Endothelial cell of umbilical vein (primary cell): Measurements from ENCODE around the gene ASB2. TPM values are rescaled to one million over a fixed set of nuclear protein-coding genes. Genes with fewer than 3 reads are reported as not detected.

Source experiments
- BruUV-seq: library from RNA; stranded (reverse); fragments of 400-500 nt; replicated peaks from 2 replicates; lab custom pipeline; 2021; lab: Mats Ljungman, UMichigan
- CTCF ChIA-PET: fragments of 300-600, 350-600 bp; sonication (Branson Sonifier 250); formaldehyde crosslinking; loops from one replicate; lab custom pipeline; 2021; ENCODE audit warnings: antibody characterized with exemption, inconsistent platforms; lab: Charles Lee
- POLR2A ChIA-PET: fragments of 300-600, 350-600 bp; sonication (Branson Sonifier 250); formaldehyde crosslinking; loops from one replicate; lab custom pipeline; 2021; ENCODE audit warnings: antibody characterized with exemption, inconsistent platforms; lab: Charles Lee
- DNase-seq: peaks from one replicate; pipeline ENCODE4 v3.0.0-alpha.2; 2011; ENCODE audit warnings: low read depth, low spot score
- FAIRE-seq: peaks from 2 replicates; lab custom pipeline; 2011; peaks lifted over from hg19 to GRCh38; lab: Jason Lieb, UNC
- H2AFZ ChIP-seq: 2 replicates; pipeline ENCODE4 v1.6.0; 2012; ENCODE audit warnings: low read depth, low read length, control low read depth, inconsistent platforms
- H3K27ac ChIP-seq: 2 replicates; pipeline ENCODE4 v1.5.1; 2011; ENCODE audit warnings: low read depth, mild to moderate bottlenecking, control low read depth, low read length, moderate library complexity; ENCODE audit not compliant: insufficient read depth
- H3K27me3 ChIP-seq, 2 experiments: 2 replicates each; pipeline versions ENCODE4 v1.6.0 to v1.6.1; 2011; ENCODE audit warnings: low read length in 2 of 2, mixed read lengths in 1 of 2; ENCODE audit not compliant: control insufficient read depth in 2 of 2, insufficient read depth in 2 of 2
- H3K36me3 ChIP-seq, 2 experiments: 2 replicates in 1 of 2; 3 replicates in 1 of 2; pipeline ENCODE4 v1.5.1; 2011; ENCODE audit warnings: low read length in 2 of 2, mild to moderate bottlenecking in 1 of 2, moderate library complexity in 1 of 2; ENCODE audit not compliant: control insufficient read depth in 2 of 2, insufficient read depth in 2 of 2; ENCODE audit errors: extremely low read depth in 1 of 2
- H3K4me1 ChIP-seq: 3 replicates; pipeline ENCODE4 v1.5.1; 2011; ENCODE audit warnings: mild to moderate bottlenecking, low read length; ENCODE audit not compliant: control insufficient read depth, insufficient read depth; ENCODE audit errors: extremely low read depth
- H3K4me2 ChIP-seq: 2 replicates; pipeline ENCODE4 v1.6.1; 2011; ENCODE audit warnings: low read length, control low read depth, mixed read lengths; ENCODE audit not compliant: insufficient read depth
- H3K4me3 ChIP-seq, 3 experiments: fragments of 200-600 bp in 1 of 3; sonication (generic), shearing (Covaris generic) in 1 of 3; replicated peaks in 1 of 3; 2 replicates each; pipeline ENCODE4 v1.5.1; 2011 to 2016; ENCODE audit warnings: control low read depth in 3 of 3, low read length in 3 of 3, mild to moderate bottlenecking in 2 of 3, inconsistent platforms in 1 of 3, low read depth in 1 of 3, moderate library complexity in 1 of 3; ENCODE audit not compliant: insufficient read depth in 1 of 3
- H3K79me2 ChIP-seq: 2 replicates; pipeline ENCODE4 v1.6.0; 2012; ENCODE audit warnings: low read length, inconsistent platforms; ENCODE audit not compliant: control insufficient read depth, insufficient read depth
- H3K9ac ChIP-seq: replicated peaks from 2 replicates; pipeline ENCODE3; 2011; ENCODE audit warnings: low read length, control low read depth; ENCODE audit not compliant: insufficient read depth; ENCODE audit errors: extremely low read depth
- H3K9me1 ChIP-seq: replicated peaks from 3 replicates; pipeline ENCODE4 v1.6.0; 2011; ENCODE audit warnings: mild to moderate bottlenecking, low read length; ENCODE audit not compliant: control insufficient read depth, insufficient read depth; ENCODE audit errors: extremely low read depth
- H3K9me3 ChIP-seq: replicated peaks from 2 replicates; pipeline ENCODE4 v1.5.1; 2012; ENCODE audit warnings: low read length, inconsistent platforms; ENCODE audit not compliant: control insufficient read depth, insufficient read depth
- H4K20me1 ChIP-seq: replicated peaks from 2 replicates; pipeline ENCODE3; 2011; ENCODE audit warnings: mild to moderate bottlenecking, low read length; ENCODE audit not compliant: control insufficient read depth, insufficient read depth; ENCODE audit errors: extremely low read depth
- EZH2 ChIP-seq: IDR thresholded peaks from 2 replicates; pipeline ENCODE4 v1.6.1; 2012; ENCODE audit warnings: borderline replicate concordance, low read depth, mild to moderate bottlenecking, moderate library complexity, low read length, inconsistent platforms; ENCODE audit not compliant: severe bottlenecking
- FOS ChIP-seq: IDR thresholded peaks from 2 replicates; pipeline ENCODE4 v1.6.1; 2011; ENCODE audit warnings: mild to moderate bottlenecking, low read length, moderate library complexity, borderline replicate concordance; ENCODE audit not compliant: insufficient read depth
- GATA2 ChIP-seq: IDR thresholded peaks from 2 replicates; pipeline ENCODE4 v1.7.0; 2011; ENCODE audit warnings: low read depth, mild to moderate bottlenecking, moderate library complexity, mixed read lengths, low read length; ENCODE audit not compliant: insufficient read length, insufficient read depth
- JUN ChIP-seq: IDR thresholded peaks from 2 replicates; pipeline ENCODE4 v1.6.1; 2011; ENCODE audit warnings: borderline replicate concordance, low read depth; ENCODE audit not compliant: insufficient read length, insufficient read depth
- MYC ChIP-seq: IDR thresholded peaks from one replicate; pipeline ENCODE4 v1.6.1; 2011; ENCODE audit warnings: mild to moderate bottlenecking, low read depth, low read length
- POLR2A ChIP-seq: IDR thresholded peaks from 2 replicates; pipeline ENCODE4 v1.6.1; 2012; ENCODE audit warnings: low read depth, mild to moderate bottlenecking, control low read depth, low read length
- POLR2AphosphoS5 ChIP-seq: IDR thresholded peaks from 2 replicates; pipeline ENCODE4 v1.6.1; 2012; ENCODE audit warnings: low read depth, mild to moderate bottlenecking, control low read depth, low read length, moderate library complexity; ENCODE audit not compliant: insufficient read depth
- dilution Hi-C: fragments of 300-500 bp; cut with MboI; formaldehyde crosslinking; loops from one replicate; pipeline ENCODE4 v1.15.0; 2019; ENCODE audit warnings: low sequenced_read_pairs; ENCODE audit not compliant: extremely low pct_ligation_motif_present
- intact Hi-C: fragments of 100-400 bp; cut with micrococcal nuclease; formaldehyde crosslinking; loops from one replicate; pipeline ENCODE4 v1.10.0; 2022
- polyA plus RNA-seq, 4 experiments: library from polyadenylated mRNA; depleted of rRNA in 3 of 4; stranded (reverse) in 3 of 4; unstranded in 1 of 4; fragments of >200 nt; gene quantifications; 2 replicates each; pipeline versions ENCODE4 v1.2.1 to v1.2.3, GENCODE V29; 2011 to 2012; ENCODE audit warnings: missing spikeins in 1 of 4
- total RNA-seq: library from RNA; stranded (reverse); gene quantifications from 2 replicates; pipeline ENCODE4 v1.2.3, GENCODE V29; 2021
- TF ChIP-seq, protein P1 (sequence below), 2 donors: IDR thresholded peaks; 1 replicate in 1 of 2; 2 replicates in 1 of 2; pipeline ENCODE4 v1.5.1; 2011; ENCODE audit warnings: low read length in 2 of 2, mild to moderate bottlenecking in 2 of 2, moderate library complexity in 2 of 2, control low read depth in 1 of 2, inconsistent platforms in 1 of 2, low read depth in 1 of 2; ENCODE audit not compliant: insufficient read depth in 1 of 2; ENCODE audit errors: extremely low read depth in 1 of 2
- TF ChIP-seq, protein P2 (sequence below): IDR thresholded peaks from 2 replicates; pipeline ENCODE4 v1.6.1; 2011; ENCODE audit not compliant: insufficient read depth, insufficient read length

The ASB2 gene
- total and polyA plus RNA-seq, 2 donors (not counting 3 experiments of a cell fraction or from before 2014, with no cell fraction given), result not detected

DNA sequence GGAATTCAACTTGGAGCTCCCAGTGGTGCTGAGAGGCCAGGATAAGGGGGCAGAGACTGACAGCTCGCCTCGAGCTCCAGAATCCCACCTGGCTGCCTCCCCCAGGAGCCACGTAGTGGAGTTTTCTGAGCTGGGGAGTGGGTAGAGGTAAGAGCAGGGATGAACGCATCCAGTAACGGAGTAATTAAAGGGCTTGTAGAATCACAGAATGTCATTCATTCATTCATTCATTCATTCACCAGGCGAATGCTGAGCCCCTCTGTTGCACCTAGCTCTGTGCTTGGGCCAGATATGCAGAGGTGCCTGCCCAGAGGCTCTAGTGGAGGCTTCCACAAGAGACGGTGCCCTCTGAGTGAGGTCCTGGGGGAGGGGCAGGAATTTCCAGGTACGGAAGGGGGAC is 41.2 kb downstream of the ASB2 start:
- no peaks in the 10 kb centered on the region for H3K36me3 ChIP-seq
- H3K79me2 ChIP-seq, result no peaks in the 10 kb centered on the region
- no peak overlapping the region for H3K4me2 ChIP-seq
- H3K9me3 ChIP-seq, result no peaks in the 10 kb centered on the region
- intact Hi-C loops, result no loop called here
- FAIRE-seq, result no peak
- dilution Hi-C loops, result no loop called here
- H3K9me1 ChIP-seq, result no peaks in the 10 kb centered on the region
- BruUV-seq, result no TSS peak
- H3K4me3 ChIP-seq, result no peak overlapping the region
- ChIA-PET POLR2A (no interaction called here), CTCF (interaction anchor here (0.8 to 10.0 kb wide), 3 partner anchors 24 to 727 kb away, joined by 3 to 368 read pairs (median 3); partner anchors contain the start of gene CCDC197)
- no peak for DNase-seq
- no peaks in the 10 kb centered on the region for H4K20me1 ChIP-seq
- H3K9ac ChIP-seq, result no peak overlapping the region
- H3K27ac ChIP-seq, result no peak overlapping the region
- H2AFZ ChIP-seq, result no peak overlapping the region
- TF ChIP-seq, protein P1, sequence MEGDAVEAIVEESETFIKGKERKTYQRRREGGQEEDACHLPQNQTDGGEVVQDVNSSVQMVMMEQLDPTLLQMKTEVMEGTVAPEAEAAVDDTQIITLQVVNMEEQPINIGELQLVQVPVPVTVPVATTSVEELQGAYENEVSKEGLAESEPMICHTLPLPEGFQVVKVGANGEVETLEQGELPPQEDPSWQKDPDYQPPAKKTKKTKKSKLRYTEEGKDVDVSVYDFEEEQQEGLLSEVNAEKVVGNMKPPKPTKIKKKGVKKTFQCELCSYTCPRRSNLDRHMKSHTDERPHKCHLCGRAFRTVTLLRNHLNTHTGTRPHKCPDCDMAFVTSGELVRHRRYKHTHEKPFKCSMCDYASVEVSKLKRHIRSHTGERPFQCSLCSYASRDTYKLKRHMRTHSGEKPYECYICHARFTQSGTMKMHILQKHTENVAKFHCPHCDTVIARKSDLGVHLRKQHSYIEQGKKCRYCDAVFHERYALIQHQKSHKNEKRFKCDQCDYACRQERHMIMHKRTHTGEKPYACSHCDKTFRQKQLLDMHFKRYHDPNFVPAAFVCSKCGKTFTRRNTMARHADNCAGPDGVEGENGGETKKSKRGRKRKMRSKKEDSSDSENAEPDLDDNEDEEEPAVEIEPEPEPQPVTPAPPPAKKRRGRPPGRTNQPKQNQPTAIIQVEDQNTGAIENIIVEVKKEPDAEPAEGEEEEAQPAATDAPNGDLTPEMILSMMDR (IDR thresholded peaks at IDR 0.05; ENCODE audit: extremely low read depth in 1 of 2, insufficient read depth in 1 of 2, low read depth in 1 of 2, low read length in 2 of 2), result no peak
- TF ChIP-seq GATA2 (no peak), FOS (no peak), EZH2 (no peak), JUN (no peak), POLR2AphosphoS5 (no peak), POLR2A (no peak), MYC (no peak)
- TF ChIP-seq, protein P2, sequence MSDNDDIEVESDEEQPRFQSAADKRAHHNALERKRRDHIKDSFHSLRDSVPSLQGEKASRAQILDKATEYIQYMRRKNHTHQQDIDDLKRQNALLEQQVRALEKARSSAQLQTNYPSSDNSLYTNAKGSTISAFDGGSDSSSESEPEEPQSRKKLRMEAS, result no peak
- H3K27me3 ChIP-seq, result peaks cover 0 to 3% of the 10 kb centered on the region in 2 experiments
- no peaks in the 10 kb centered on the region for H3K4me1 ChIP-seq
